SK-N-SH (cell line): ENCODE results near the gene MRPL27.

Source experiments
- CTCF ChIP-seq: fragments of 200-600 bp; sonication (generic); IDR thresholded peaks from 2 replicates; pipeline ENCODE4 v1.6.1; 2017; ENCODE audit warnings: antibody characterized with exemption, mild to moderate bottlenecking, moderate library complexity
- EZH2phosphoT487 ChIP-seq: fragments of 200-600 bp; sonication (generic); IDR thresholded peaks from 2 replicates; pipeline ENCODE4 v1.6.1; 2017; ENCODE audit warnings: low read depth, mixed run types, mild to moderate bottlenecking, antibody characterized with exemption, moderate library complexity, borderline replicate concordance
- FOSL2 ChIP-seq: IDR thresholded peaks from 2 replicates; pipeline ENCODE4 v1.4.0; 2012; ENCODE audit warnings: low read depth, mild to moderate bottlenecking, moderate library complexity, borderline replicate concordance
- POLR2AphosphoS5 ChIP-seq: IDR thresholded peaks from 2 replicates; pipeline ENCODE4 v1.6.1; 2012; ENCODE audit warnings: low read depth, low read length
- RAD21 ChIP-seq: IDR thresholded peaks from 2 replicates; pipeline ENCODE4 v1.6.1; 2012; ENCODE audit warnings: mild to moderate bottlenecking, low read length
- RFX5 ChIP-seq: IDR thresholded peaks from 2 replicates; pipeline ENCODE4 v1.6.1; 2012; ENCODE audit warnings: mild to moderate bottlenecking, improper control_type of control experiment, low read length
- TF ChIP-seq, protein P1 (sequence below): fragments of 150-350 bp; IDR thresholded peaks from 2 replicates; pipeline ENCODE4 v1.6.1; 2017; ENCODE audit warnings: antibody characterized with exemption, low read length, low read depth, borderline replicate concordance
- TF ChIP-seq, protein P2 (sequence below): IDR thresholded peaks from 2 replicates; pipeline ENCODE4; 2012

DNA sequence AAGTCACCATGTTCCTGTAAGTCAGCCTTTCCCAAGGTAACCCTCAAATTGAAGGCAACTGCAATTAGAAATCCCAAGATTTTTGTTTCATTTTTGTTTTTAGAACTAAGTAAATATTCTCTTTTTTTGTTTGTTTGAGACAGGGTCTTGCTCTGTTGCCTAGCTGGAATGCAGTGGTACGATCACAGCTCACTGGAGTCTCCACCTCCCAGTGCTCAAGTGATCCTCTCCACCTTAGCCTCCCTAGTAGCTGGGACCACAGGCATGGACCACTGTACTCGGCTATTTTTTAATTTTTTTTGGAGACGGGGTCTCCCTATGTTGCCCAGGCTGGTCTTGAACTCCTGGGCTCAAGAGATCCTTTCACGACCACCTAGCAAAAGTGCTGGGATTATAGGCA, 34.9 kb upstream of the MRPL27 start:
- no peak for TF ChIP-seq CTCF
- TF ChIP-seq, protein P1, sequence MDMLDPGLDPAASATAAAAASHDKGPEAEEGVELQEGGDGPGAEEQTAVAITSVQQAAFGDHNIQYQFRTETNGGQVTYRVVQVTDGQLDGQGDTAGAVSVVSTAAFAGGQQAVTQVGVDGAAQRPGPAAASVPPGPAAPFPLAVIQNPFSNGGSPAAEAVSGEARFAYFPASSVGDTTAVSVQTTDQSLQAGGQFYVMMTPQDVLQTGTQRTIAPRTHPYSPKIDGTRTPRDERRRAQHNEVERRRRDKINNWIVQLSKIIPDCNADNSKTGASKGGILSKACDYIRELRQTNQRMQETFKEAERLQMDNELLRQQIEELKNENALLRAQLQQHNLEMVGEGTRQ = no peak
- no peak for TF ChIP-seq FOSL2
- TF ChIP-seq RAD21 = no peak
- TF ChIP-seq, protein P2, sequence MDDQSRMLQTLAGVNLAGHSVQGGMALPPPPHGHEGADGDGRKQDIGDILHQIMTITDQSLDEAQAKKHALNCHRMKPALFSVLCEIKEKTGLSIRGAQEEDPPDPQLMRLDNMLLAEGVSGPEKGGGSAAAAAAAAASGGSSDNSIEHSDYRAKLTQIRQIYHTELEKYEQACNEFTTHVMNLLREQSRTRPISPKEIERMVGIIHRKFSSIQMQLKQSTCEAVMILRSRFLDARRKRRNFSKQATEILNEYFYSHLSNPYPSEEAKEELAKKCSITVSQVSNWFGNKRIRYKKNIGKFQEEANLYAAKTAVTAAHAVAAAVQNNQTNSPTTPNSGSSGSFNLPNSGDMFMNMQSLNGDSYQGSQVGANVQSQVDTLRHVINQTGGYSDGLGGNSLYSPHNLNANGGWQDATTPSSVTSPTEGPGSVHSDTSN = no peak
- no peak for TF ChIP-seq POLR2AphosphoS5
- TF ChIP-seq EZH2phosphoT487 = no peak
- no peak for TF ChIP-seq RFX5
